ENCODE measurements around the gene CDH15. TPM values are rescaled to one million over a fixed set of nuclear protein-coding genes. Genes with fewer than 3 reads are reported as not detected.

CDH15 gene
- total RNA-seq, 1 experiment from 2014 or later = not detected

DNA sequence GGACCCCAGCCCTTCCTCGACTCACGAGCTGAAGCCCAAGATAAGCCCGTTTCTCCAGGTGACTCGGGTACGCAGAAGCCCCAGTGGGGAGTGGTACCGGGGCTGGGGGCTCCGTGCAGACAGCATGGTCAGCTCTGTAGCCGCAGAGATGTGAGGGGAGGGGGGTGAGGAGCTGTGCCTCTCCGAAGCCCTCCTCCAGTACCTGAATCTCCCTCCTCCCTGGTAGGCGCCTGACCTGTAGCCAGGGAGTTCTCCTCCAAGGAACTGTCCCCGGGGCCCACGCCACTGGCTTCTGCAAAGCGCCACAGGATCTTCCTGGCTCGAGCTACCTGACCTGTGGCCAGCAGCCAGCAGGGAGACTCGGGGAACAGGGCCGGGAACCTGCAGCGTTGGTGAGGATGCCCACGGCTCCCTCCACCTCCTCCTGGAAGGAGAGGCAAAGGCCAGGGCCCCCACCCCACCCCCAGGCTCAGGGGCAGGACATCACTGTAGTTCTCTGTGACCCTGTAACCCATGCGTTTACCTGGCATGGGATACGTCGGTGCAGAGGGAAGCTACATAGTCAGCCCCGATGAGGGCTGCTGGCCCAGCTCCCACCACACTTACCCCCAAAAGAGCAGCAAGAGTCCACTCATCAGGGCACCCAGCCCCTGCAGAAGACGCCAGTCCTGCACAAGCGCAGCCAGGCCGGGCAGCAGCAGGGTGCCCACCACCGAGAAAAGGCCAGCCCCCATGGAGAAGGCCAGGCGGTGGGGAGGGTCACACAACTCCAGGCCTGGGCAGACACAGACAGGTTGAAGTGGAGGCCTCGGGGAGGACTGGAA is 27.1 kb downstream of the CDH15 start:
- no peak for DNase-seq (ENCODE audit: low spot score)

- no peak for DNase-seq (ENCODE audit: low spot score)
Measured at GRCh38 chr16:89199241-89200123, 27.9 kb downstream of the CDH15 start.

GRCh38 chr16:89200124-89200849 is 28.7 kb downstream of the CDH15 start, which contains the start of gene SLC22A31:
SLC22A31 (minus strand) TSS chr16:89200537; CDS start chr16:89200501, 36 bp downstream.
- DNase-seq (ENCODE audit: low spot score) = no peak

DNA sequence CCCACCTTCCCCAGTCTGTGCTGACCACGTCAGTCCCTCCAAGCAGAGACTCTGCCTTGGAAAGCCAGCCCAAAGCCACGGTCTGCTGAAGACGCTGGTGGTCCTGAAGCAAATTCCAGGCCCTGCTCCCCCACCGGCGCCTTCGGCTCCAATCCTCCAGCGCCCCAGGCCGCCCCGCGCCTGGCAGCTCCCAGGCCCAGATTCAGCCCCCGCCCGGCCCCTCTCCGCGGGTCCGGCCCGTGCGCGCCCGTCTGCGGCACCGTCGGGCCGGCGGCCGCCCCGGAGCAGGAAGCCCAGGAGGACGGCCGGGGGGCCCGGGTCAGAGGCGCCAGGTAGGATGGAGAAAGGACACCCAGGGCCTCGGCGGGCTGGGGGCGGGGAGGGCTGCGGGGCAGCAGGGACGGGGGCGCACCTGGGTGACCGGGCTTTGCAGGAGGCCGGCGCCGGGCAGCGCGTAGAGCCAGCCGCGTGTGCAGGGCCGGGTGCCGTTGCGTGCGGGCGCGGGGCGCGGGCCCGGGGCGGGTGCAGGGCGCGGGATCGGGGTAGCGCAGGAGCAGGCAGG is 29.4 kb downstream of the CDH15 start:
- no peak for DNase-seq (ENCODE audit: low spot score)

DNA sequence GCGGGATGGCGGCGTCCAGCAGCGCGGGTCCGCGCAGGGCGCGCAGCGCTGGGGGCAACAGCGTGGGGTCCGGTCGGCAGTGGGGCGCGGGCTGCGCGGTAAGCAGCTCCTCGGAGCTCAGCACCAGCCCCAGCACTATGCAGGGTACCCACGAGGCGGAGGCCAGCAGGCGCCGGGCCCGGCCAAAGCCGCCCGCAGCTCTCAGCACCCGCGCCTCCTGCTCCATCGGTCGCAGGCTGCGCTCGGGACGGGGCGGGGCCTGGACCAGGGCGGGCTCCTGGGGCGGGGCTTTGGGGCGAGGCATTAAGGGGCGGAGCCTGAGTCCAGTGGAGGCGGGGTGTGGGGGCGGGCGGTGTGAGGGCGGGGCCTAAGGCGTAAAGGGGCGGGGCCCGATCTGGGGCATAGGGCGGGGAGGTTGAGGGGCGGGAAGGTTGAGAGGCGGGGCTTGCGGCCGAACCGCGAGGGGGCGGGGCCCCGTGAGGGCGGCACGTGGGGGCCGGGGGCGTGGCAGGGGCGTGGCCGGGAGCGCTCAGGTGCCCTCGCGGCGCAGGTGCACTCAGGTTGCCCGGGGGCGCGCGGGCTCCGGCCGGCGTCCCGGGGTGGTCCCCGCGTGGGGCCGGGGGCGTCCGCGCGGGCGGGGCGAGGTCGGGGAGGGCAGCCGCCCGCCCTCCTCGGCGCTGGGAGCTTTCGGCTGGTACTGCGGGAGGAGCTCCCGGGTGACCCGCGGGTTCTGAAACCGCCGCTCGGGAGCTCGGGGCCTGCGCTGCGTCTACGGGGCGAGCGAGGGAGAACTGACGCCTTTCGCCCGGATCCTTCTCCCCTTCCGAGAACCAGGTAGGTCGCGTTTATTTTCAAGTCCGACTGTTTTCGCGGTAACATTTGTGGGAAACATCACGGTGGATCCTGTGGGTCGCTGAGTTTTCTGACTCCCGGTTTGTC is 30.2 kb downstream of the CDH15 start:
- DNase-seq (ENCODE audit: low spot score) = no peak

GRCh38 chr16:89202422-89203215 is 31.1 kb downstream of the CDH15 start:
- DNase-seq (ENCODE audit: low spot score) = no peak

- no peak for DNase-seq (ENCODE audit: low spot score)
Measured at GRCh38 chr16:89207993-89208392, 36.4 kb downstream of the CDH15 start.

GRCh38 chr16:89209522-89210044 is 38.0 kb downstream of the CDH15 start:
- no peak for DNase-seq (ENCODE audit: low spot score)

GRCh38 chr16:89210165-89210903 is 38.8 kb downstream of the CDH15 start:
- no peak for DNase-seq (ENCODE audit: low spot score)

GRCh38 chr16:89210904-89211515 is 39.5 kb downstream of the CDH15 start:
- DNase-seq (ENCODE audit: low spot score) = peak; percentile 10

- peak; percentile 73 for DNase-seq (ENCODE audit: low spot score)
Measured at GRCh38 chr16:89216315-89217137, 45.0 kb downstream of the CDH15 start.

DNA sequence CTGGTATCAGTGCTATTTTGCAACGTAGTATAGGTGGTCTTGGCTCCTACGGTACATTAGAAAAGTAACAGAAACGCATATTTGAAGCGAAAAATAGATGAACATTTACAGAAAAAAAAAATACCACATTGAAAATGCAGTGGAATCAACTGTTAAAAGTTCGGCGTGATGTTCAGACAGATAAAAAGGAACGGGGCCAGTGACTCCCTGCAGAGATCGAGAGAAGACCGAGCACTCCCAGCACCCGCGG is 45.5 kb downstream of the CDH15 start:
- no peak for DNase-seq (ENCODE audit: low spot score)

DNA sequence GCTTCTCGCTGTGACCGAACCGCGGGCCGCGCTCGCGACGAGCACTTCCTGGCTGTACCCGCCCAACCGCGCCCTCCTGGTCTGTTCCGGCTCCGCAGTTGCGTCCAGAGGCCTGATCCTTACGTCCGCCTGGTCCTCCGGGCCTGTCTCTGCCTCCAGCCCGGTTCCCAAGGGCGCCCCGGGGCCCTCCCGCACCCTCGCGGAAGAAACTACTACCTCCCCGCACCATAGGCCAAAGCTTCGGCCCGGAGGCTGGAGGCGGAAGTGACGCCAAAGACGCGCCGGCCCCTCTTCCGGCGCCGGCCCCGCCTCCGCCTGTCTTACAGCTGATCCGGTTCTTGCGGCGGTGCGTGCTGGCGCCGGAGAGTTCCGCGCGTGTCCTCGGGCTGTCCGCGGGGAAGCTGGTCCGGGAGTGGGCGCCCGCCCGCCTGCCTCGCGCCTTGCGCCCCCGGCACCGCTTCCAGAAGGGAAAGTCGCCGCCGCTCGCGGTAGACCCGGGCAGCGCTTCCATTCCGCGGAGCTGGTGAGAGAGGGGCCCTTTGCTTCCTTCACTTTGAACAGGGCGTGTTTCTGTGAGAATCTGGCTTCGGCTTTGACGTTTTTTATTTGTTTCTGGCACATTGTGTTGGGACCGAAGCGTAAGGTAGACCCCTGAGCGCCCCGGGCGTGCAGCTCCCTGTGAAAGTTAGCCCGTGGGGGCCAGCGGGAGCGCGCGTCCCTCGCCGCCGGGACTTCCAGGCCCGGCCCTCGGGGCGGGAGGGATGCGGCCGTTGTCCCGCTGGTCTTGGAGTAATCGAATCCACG is 46.0 kb downstream of the CDH15 start, which contains the start of gene ZNF778:
ZNF778 (plus strand) TSS at position 316 of the 804 bp plus-strand sequence. CDS start 3,425 bp downstream, outside the sequence.
- DNase-seq (ENCODE audit: low spot score) = peak; percentile 74

GRCh38 chr16:89219365-89219764 is 47.8 kb downstream of the CDH15 start:
- DNase-seq (ENCODE audit: low spot score) = no peak

DNA sequence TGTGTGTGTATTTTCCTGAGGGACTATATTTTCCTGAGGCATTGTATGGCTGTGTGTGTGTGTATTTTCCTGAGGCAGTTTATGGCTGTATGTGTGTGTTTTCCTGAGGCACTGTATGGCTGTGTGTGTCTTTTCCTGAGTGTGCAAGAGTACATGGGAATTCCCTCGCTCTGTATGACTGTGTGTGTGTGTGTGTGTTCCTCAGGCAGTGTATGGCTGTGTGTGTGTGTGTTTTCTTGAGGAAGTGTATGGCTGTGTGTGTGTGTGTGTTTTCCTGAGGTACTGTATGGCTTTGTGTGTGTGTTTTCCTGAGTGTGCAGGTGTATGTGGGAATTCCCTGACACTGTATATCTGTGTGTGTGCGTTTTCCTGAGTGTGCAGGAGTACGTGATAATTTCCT is 50.1 kb downstream of the CDH15 start:
- DNase-seq (ENCODE audit: low spot score) = no peak

- no peak for DNase-seq (ENCODE audit: low spot score)
Measured at GRCh38 chr16:89222931-89223330, 51.4 kb downstream of the CDH15 start.

GRCh38 chr16:89224665-89225064 is 53.1 kb downstream of the CDH15 start:
- no peak for DNase-seq (ENCODE audit: low spot score)
